HCT116 (cell line): ENCODE measurements around the gene SRGAP1. TPM values are rescaled to one million over a fixed set of nuclear protein-coding genes. Genes with fewer than 3 reads are reported as not detected.

Source experiments
- ATAC-seq: fragments of 200-7000 bp; cut with Tn5 transposase; 2 replicates; pipeline ENCODE4 v1.9.1; 2020; ENCODE audit warnings: mild to moderate bottlenecking, moderate library complexity
- BruUV-seq: library from RNA; stranded (reverse); fragments of 400-500 nt; replicated peaks from 2 replicates; lab custom pipeline; 2021; lab: Mats Ljungman, UMichigan
- CTCF ChIA-PET: fragments of 300-600 bp; sonication (Branson Sonifier 250); formaldehyde crosslinking; loops from one replicate; lab custom pipeline; 2021; ENCODE audit warnings: antibody characterized with exemption; lab: Charles Lee
- POLR2A ChIA-PET: fragments of 300-600, 350-600 bp; sonication (Branson Sonifier 250); formaldehyde crosslinking; loops from one replicate; lab custom pipeline; 2021; ENCODE audit warnings: antibody characterized with exemption; lab: Charles Lee
- RAD21 ChIA-PET, 2 experiments: fragments of 300-600 bp; sonication (Branson Sonifier 250); formaldehyde crosslinking; loops; one replicate each; lab custom pipeline; 2023; ENCODE audit warnings: low total read pairs in 2 of 2; ENCODE audit not compliant: uncharacterized antibody in 2 of 2, unreplicated experiment in 2 of 2, low non-redundant PET in 1 of 2; lab: Charles Lee
- DNase-seq: peaks from one replicate; pipeline ENCODE4 v3.0.0-alpha.2; 2010; ENCODE audit warnings: low read depth, low spot score
- H2AFZ ChIP-seq: fragments of 200-600 bp; shearing (Covaris generic), sonication (generic); 2 replicates; pipeline ENCODE4 v1.6.1; 2017; ENCODE audit warnings: low read depth, mixed run types, mixed read lengths, antibody characterized with exemption, low read length; ENCODE audit not compliant: poor library complexity, severe bottlenecking
- H3K27ac ChIP-seq: 2 replicates; pipeline ENCODE4 v1.5.1; 2012; ENCODE audit warnings: low read depth, low read length
- H3K27me3 ChIP-seq: fragments of 200-600 bp; sonication (generic); 2 replicates; pipeline ENCODE4 v1.6.1; 2016; ENCODE audit warnings: mixed run types, low read length, mixed read lengths; ENCODE audit not compliant: insufficient read depth
- H3K36me3 ChIP-seq, 2 experiments: fragments of 200-500 bp in 1 of 2; fragments of 200-600 bp in 1 of 2; sonication (Bioruptor generic) in 1 of 2; sonication (generic) in 1 of 2; 2 replicates each; pipeline versions ENCODE4 v1.5.1 to v1.6.1; 2014 to 2016; ENCODE audit warnings: low read length in 2 of 2, inconsistent platforms in 1 of 2, mixed read lengths in 1 of 2, mixed run types in 1 of 2; ENCODE audit not compliant: insufficient read depth in 2 of 2, control insufficient read depth in 1 of 2
- H3K4me1 ChIP-seq, 2 experiments: fragments of 200-600 bp in 1 of 2; sonication (generic) in 1 of 2; 2 replicates each; pipeline versions ENCODE4 v1.5.1 to v1.6.1; 2012 to 2017; ENCODE audit warnings: low read length in 2 of 2, inconsistent platforms in 1 of 2, mild to moderate bottlenecking in 1 of 2, mixed read lengths in 1 of 2, mixed run types in 1 of 2, moderate library complexity in 1 of 2; ENCODE audit not compliant: insufficient read depth in 2 of 2, control insufficient read depth in 1 of 2
- H3K4me2 ChIP-seq: fragments of 200-600 bp; sonication (generic); 2 replicates; pipeline ENCODE4 v1.6.1; 2017; ENCODE audit warnings: mixed run types, low read length, mixed read lengths
- H3K4me3 ChIP-seq, 2 experiments: fragments of 200-600 bp in 1 of 2; sonication (generic) in 1 of 2; replicated peaks in 1 of 2; 2 replicates each; pipeline ENCODE4 v1.5.1; 2011 to 2016; ENCODE audit warnings: low read length in 2 of 2, control low read depth in 1 of 2, low read depth in 1 of 2, mild to moderate bottlenecking in 1 of 2, mixed read lengths in 1 of 2, mixed run types in 1 of 2
- H3K79me2 ChIP-seq: fragments of 200-600 bp; sonication (generic); 2 replicates; pipeline ENCODE4 v1.6.1; 2017; ENCODE audit warnings: mild to moderate bottlenecking, mixed run types, low read length, moderate library complexity, mixed read lengths; ENCODE audit not compliant: insufficient read depth
- H3K9ac ChIP-seq: fragments of 200-600 bp; sonication (generic); 2 replicates; pipeline ENCODE4 v1.6.1; 2016; ENCODE audit warnings: low read length, mixed read lengths
- H3K9me2 ChIP-seq: fragments of 200-600 bp; sonication (generic), shearing (Covaris generic); 2 replicates; pipeline ENCODE4 v1.6.1; 2017; ENCODE audit warnings: mixed run types, mild to moderate bottlenecking, moderate library complexity; ENCODE audit not compliant: insufficient read depth
- H3K9me3 ChIP-seq, 2 experiments: fragments of 200-500 bp in 1 of 2; fragments of 200-600 bp in 1 of 2; sonication (Bioruptor generic) in 1 of 2; sonication (generic) in 1 of 2; 2 replicates each; pipeline ENCODE4 v1.6.1; 2014 to 2017; ENCODE audit warnings: low read length in 2 of 2, mixed read lengths in 2 of 2, inconsistent platforms in 1 of 2, low read depth in 1 of 2, mild to moderate bottlenecking in 1 of 2, mixed run types in 1 of 2, moderate library complexity in 1 of 2; ENCODE audit not compliant: control insufficient read depth in 1 of 2, insufficient read depth in 1 of 2
- H4K20me1 ChIP-seq: fragments of 200-600 bp; sonication (generic), shearing (Covaris generic); 2 replicates; pipeline ENCODE4 v1.6.1; 2017; ENCODE audit warnings: mixed run types, mild to moderate bottlenecking, moderate library complexity; ENCODE audit not compliant: insufficient read depth
- CBX3 ChIP-seq: IDR thresholded peaks from 2 replicates; pipeline ENCODE4 v1.6.1; 2012; ENCODE audit warnings: low read depth
- CEBPB ChIP-seq: IDR thresholded peaks from 2 replicates; pipeline ENCODE4 v1.6.1; 2012; ENCODE audit warnings: low read depth
- CTCF ChIP-seq, 3 experiments: fragments of 200-600 bp in 1 of 3; sonication (generic) in 1 of 3; IDR thresholded peaks in 2 of 3; conservative IDR thresholded peaks in 1 of 3; 2 replicates each; pipeline ENCODE4 v1.5.1; 2012 to 2017; ENCODE audit warnings: low read depth in 2 of 3, low read length in 2 of 3, antibody characterized with exemption in 1 of 3, borderline replicate concordance in 1 of 3, control low read depth in 1 of 3, mild to moderate bottlenecking in 1 of 3, mixed read lengths in 1 of 3, mixed run types in 1 of 3, moderate library complexity in 1 of 3; ENCODE audit not compliant: insufficient read depth in 1 of 3
- ELF1 ChIP-seq: IDR thresholded peaks from 2 replicates; pipeline ENCODE4 v1.6.1; 2012; ENCODE audit warnings: low read depth, borderline replicate concordance
- EZH2 ChIP-seq: fragments of 200-600 bp; sonication (generic); IDR thresholded peaks from 2 replicates; pipeline ENCODE4 v1.6.1; 2017; ENCODE audit warnings: antibody characterized with exemption, mixed run types
- EZH2phosphoT487 ChIP-seq: fragments of 200-600 bp; IDR thresholded peaks from 2 replicates; pipeline ENCODE4 v1.6.1; 2018; ENCODE audit warnings: antibody characterized with exemption, borderline replicate concordance
- FOSL1 ChIP-seq: IDR thresholded peaks from 2 replicates; pipeline ENCODE4 v1.6.1; 2012; ENCODE audit warnings: low read depth
- JUND ChIP-seq: IDR thresholded peaks from 2 replicates; pipeline ENCODE4 v1.6.1; 2012
- MAX ChIP-seq: IDR thresholded peaks from 2 replicates; pipeline ENCODE4 v1.6.1; 2012
- POLR2A ChIP-seq: IDR thresholded peaks from 2 replicates; pipeline ENCODE4 v1.7.0; 2011; ENCODE audit warnings: borderline replicate concordance; ENCODE audit not compliant: insufficient read depth, insufficient read length; ENCODE audit errors: extremely low read depth
- RAD21 ChIP-seq: IDR thresholded peaks from 2 replicates; pipeline ENCODE4 v1.6.1; 2012; ENCODE audit warnings: low read depth, mild to moderate bottlenecking
- REST ChIP-seq: IDR thresholded peaks from 2 replicates; pipeline ENCODE4 v1.6.1; 2012; ENCODE audit warnings: low read depth
- SIN3A ChIP-seq: IDR thresholded peaks from 2 replicates; pipeline ENCODE4 v1.6.1; 2012; ENCODE audit warnings: low read depth
- SRF ChIP-seq: IDR thresholded peaks from 2 replicates; pipeline ENCODE4 v1.6.1; 2012; ENCODE audit warnings: low read depth
- TCF7L2 ChIP-seq: IDR thresholded peaks from 2 replicates; pipeline ENCODE4 v1.7.0; 2011; ENCODE audit warnings: borderline replicate concordance, inconsistent platforms; ENCODE audit not compliant: insufficient read depth, insufficient read length; ENCODE audit errors: extremely low read depth
- YY1 ChIP-seq: IDR thresholded peaks from 2 replicates; pipeline ENCODE4 v1.6.1; 2011; ENCODE audit warnings: low read length, low read depth, moderate library complexity, mild to moderate bottlenecking; ENCODE audit not compliant: insufficient replicate concordance; ENCODE audit errors: extremely low read depth
- ZBTB33 ChIP-seq: IDR thresholded peaks from 2 replicates; pipeline ENCODE4 v1.6.1; 2011; ENCODE audit warnings: mild to moderate bottlenecking, low read length, moderate library complexity; ENCODE audit not compliant: insufficient replicate concordance; ENCODE audit errors: extremely low read depth
- intact Hi-C: fragments of 100-400 bp; cut with micrococcal nuclease; formaldehyde crosslinking; loops from 2 replicates; pipeline ENCODE4 v1.10.0; 2022
- total RNA-seq: library from RNA; stranded (reverse); gene quantifications from one replicate; pipeline ENCODE4 v1.2.1, GENCODE V29; 2021; ENCODE audit not compliant: unreplicated experiment

The SRGAP1 gene
- total RNA-seq, 1 experiment from 2014 or later, result 16.6 TPM

- TF ChIP-seq CTCF (IDR thresholded peaks at IDR 0.05 in 2 of 3, conservative IDR thresholded peaks at IDR 0.05 in 1 of 3; ENCODE audit: borderline replicate concordance in 1 of 3, insufficient read depth in 1 of 3, low read depth in 2 of 3, low read length in 2 of 3), result no peak
- no peak for TF ChIP-seq JUND
- no peak for TF ChIP-seq SIN3A
Observed at GRCh38 chr12:63952995-63953394, 108.5 kb downstream of the SRGAP1 start (continued).

GRCh38 chr12:63955831-63956666 lies 111.5 kb downstream of the SRGAP1 start:
- ATAC-seq (no peak), DNase-seq (no peak)
- H4K20me1 ChIP-seq, result no peaks in the 10 kb centered on the region
- POLR2A ChIA-PET, result no interaction called here
- intact Hi-C loops, result no loop called here
- H3K4me2 ChIP-seq, result no peak overlapping the region
- RAD21 ChIA-PET, result no interaction called here
- H3K36me3 ChIP-seq, result no peaks in the 10 kb centered on the region
- no peaks in the 10 kb centered on the region for H3K9me3 ChIP-seq
- no peaks in the 10 kb centered on the region for H3K9me2 ChIP-seq
- no TSS peak for BruUV-seq
- H3K27ac ChIP-seq, result no peak overlapping the region
- no peak overlapping the region for H3K9ac ChIP-seq
- H3K27me3 ChIP-seq, result no peaks in the 10 kb centered on the region
- TF ChIP-seq FOSL1, result no peak
- no peak for TF ChIP-seq POLR2A
- no peak for TF ChIP-seq EZH2
- TF ChIP-seq CEBPB, result no peak
- TF ChIP-seq REST, result no peak
- TF ChIP-seq EZH2phosphoT487, result no peak
- no peak for TF ChIP-seq MAX
- no peak for TF ChIP-seq RAD21
- no peak for TF ChIP-seq ZBTB33
- TF ChIP-seq CBX3, result no peak
- no peak for TF ChIP-seq JUND
- TF ChIP-seq ELF1, result no peak
- TF ChIP-seq TCF7L2, result no peak
- no peak for TF ChIP-seq SRF
- no peak for TF ChIP-seq YY1
- CTCF ChIA-PET, result no interaction called here
- no peak overlapping the region for H2AFZ ChIP-seq
- no peak overlapping the region for H3K4me3 ChIP-seq
- H3K4me1 ChIP-seq, result no peaks in the 10 kb centered on the region
- peaks cover 15% of the 10 kb centered on the region for H3K79me2 ChIP-seq
